H1 (cell line): ENCODE measurements around the gene SYK. TPM values are rescaled to one million over a fixed set of nuclear protein-coding genes. Genes with fewer than 3 reads are reported as not detected.
A peak's percentile ranks its signal among the peaks of the same experiment; 100 is the strongest.

Experiments
- CTCF ChIA-PET: fragments of 300-600 bp; sonication (Branson Sonifier 250); formaldehyde crosslinking; loops from one replicate; lab custom pipeline; 2021; ENCODE audit not compliant: partially characterized antibody; lab: Charles Lee
- POLR2A ChIA-PET: fragments of 300-600 bp; sonication (Branson Sonifier 250); formaldehyde crosslinking; loops from one replicate; lab custom pipeline; 2021; ENCODE audit warnings: inconsistent platforms; ENCODE audit not compliant: partially characterized antibody; lab: Charles Lee
- DNase-seq, 2 experiments: peaks; one replicate each; pipeline versions ENCODE4 v3.0.0 to v3.0.0-alpha.2; 2010 to 2022; ENCODE audit warnings: low spot score in 2 of 2, low read depth in 1 of 2, mixed read lengths in 1 of 2
- FAIRE-seq: peaks from 2 replicates; lab custom pipeline; 2011; peaks lifted over from hg19 to GRCh38; lab: Jason Lieb, UNC
- H2AFZ ChIP-seq: 2 replicates; pipeline ENCODE4 v1.8.1; 2012; ENCODE audit warnings: low read length, inconsistent platforms
- H2AK5ac ChIP-seq: 2 replicates; pipeline ENCODE4 v1.6.1; 2013; ENCODE audit warnings: low read depth, low read length
- H2BK120ac ChIP-seq: replicated peaks from 2 replicates; pipeline ENCODE3; 2013; ENCODE audit warnings: low read depth, low read length, inconsistent platforms
- H2BK12ac ChIP-seq: 2 replicates; pipeline ENCODE4 v1.6.1; 2013; ENCODE audit warnings: low read depth, low read length
- H2BK15ac ChIP-seq: 2 replicates; pipeline ENCODE4 v1.6.1; 2013; ENCODE audit warnings: low read length
- H2BK20ac ChIP-seq: 2 replicates; pipeline ENCODE4 v1.6.1; 2013; ENCODE audit warnings: low read length
- H2BK5ac ChIP-seq: 2 replicates; pipeline ENCODE4 v1.6.1; 2013; ENCODE audit warnings: low read depth, low read length
- H3K14ac ChIP-seq: 2 replicates; pipeline ENCODE4 v1.6.1; 2013; ENCODE audit warnings: inconsistent platforms; ENCODE audit not compliant: insufficient read length
- H3K18ac ChIP-seq: 2 replicates; pipeline ENCODE4 v1.6.1; 2013; ENCODE audit warnings: low read length; ENCODE audit errors: extremely low read depth
- H3K23ac ChIP-seq: 2 replicates; pipeline ENCODE4 v1.6.1; 2013; ENCODE audit warnings: inconsistent platforms; ENCODE audit not compliant: insufficient read length
- H3K23me2 ChIP-seq: 2 replicates; pipeline ENCODE4 v1.6.1; 2013; ENCODE audit warnings: low read depth, low read length
- H3K27ac ChIP-seq: 2 replicates; pipeline ENCODE4 v1.6.1; 2011; ENCODE audit warnings: low read depth, low read length, inconsistent platforms
- H3K27me3 ChIP-seq, 4 experiments: replicated peaks in 1 of 4; 1 replicate in 1 of 4; 2 replicates in 3 of 4; pipeline versions ENCODE4 v1.6.1 to v1.8.1; 2011 to 2013; ENCODE audit warnings: low read length in 3 of 4, mild to moderate bottlenecking in 3 of 4, inconsistent platforms in 2 of 4, mixed read lengths in 2 of 4, moderate library complexity in 1 of 4; ENCODE audit not compliant: control insufficient read depth in 3 of 4, insufficient read depth in 3 of 4; ENCODE audit errors: extremely low read depth in 1 of 4
- H3K36me3 ChIP-seq, 4 experiments: 2 replicates each; pipeline versions ENCODE4 v1.6.1 to v1.8.1; 2011 to 2013; ENCODE audit warnings: mild to moderate bottlenecking in 4 of 4, low read length in 3 of 4, moderate library complexity in 2 of 4, control low read depth in 1 of 4, inconsistent platforms in 1 of 4; ENCODE audit not compliant: insufficient read depth in 4 of 4, control insufficient read depth in 2 of 4
- H3K4ac ChIP-seq: replicated peaks from 2 replicates; pipeline ENCODE3; 2013; ENCODE audit warnings: low read length, low read depth, mixed read lengths, inconsistent platforms; ENCODE audit not compliant: insufficient read length
- H3K4me1 ChIP-seq, 4 experiments: replicated peaks in 1 of 4; 1 replicate in 1 of 4; 2 replicates in 3 of 4; pipeline versions ENCODE4 v1.6.1 to v1.8.1; 2011 to 2013; ENCODE audit warnings: low read length in 3 of 4, inconsistent platforms in 2 of 4, mixed read lengths in 1 of 4; ENCODE audit not compliant: insufficient read depth in 4 of 4, control insufficient read depth in 3 of 4
- H3K4me2 ChIP-seq, 2 experiments: 2 replicates each; pipeline versions ENCODE4 v1.6.1 to v1.8.1; 2011 to 2013; ENCODE audit warnings: low read depth in 2 of 2, low read length in 2 of 2, control low read depth in 1 of 2, inconsistent platforms in 1 of 2, mild to moderate bottlenecking in 1 of 2; ENCODE audit not compliant: insufficient read depth in 1 of 2
- H3K4me3 ChIP-seq, 4 experiments: fragments of 200-600, 300-600 bp in 1 of 4; sonication (generic), shearing (Covaris generic), sonication (Bioruptor Twin) in 1 of 4; 2 replicates each; pipeline versions ENCODE4 v1.5.1 to v1.8.1; 2011 to 2016; ENCODE audit warnings: low read length in 4 of 4, low read depth in 3 of 4, control low read depth in 2 of 4, inconsistent platforms in 2 of 4, mild to moderate bottlenecking in 2 of 4, mixed read lengths in 1 of 4, moderate library complexity in 1 of 4; ENCODE audit not compliant: insufficient read depth in 2 of 4; ENCODE audit errors: extremely low read depth in 1 of 4
- H3K56ac ChIP-seq: replicated peaks from 2 replicates; pipeline ENCODE3; 2013; ENCODE audit warnings: low read depth, mild to moderate bottlenecking, mixed read lengths, low read length, inconsistent platforms; ENCODE audit not compliant: insufficient read length
- H3K79me1 ChIP-seq: 2 replicates; pipeline ENCODE4 v1.6.1; 2013; ENCODE audit warnings: low read depth, low read length, control low read depth
- H3K79me2 ChIP-seq, 2 experiments: 2 replicates each; pipeline versions ENCODE4 v1.6.1 to v1.8.1; 2012 to 2013; ENCODE audit warnings: low read length in 2 of 2, mild to moderate bottlenecking in 2 of 2, inconsistent platforms in 1 of 2; ENCODE audit not compliant: insufficient read depth in 2 of 2, control insufficient read depth in 1 of 2
- H3K9ac ChIP-seq, 4 experiments: replicated peaks in 1 of 4; 1 replicate in 1 of 4; 2 replicates in 3 of 4; pipeline versions ENCODE4 v1.6.1 to v1.8.1; 2011 to 2013; ENCODE audit warnings: low read depth in 3 of 4, low read length in 3 of 4, control low read depth in 2 of 4, mild to moderate bottlenecking in 2 of 4, moderate library complexity in 2 of 4, inconsistent platforms in 1 of 4; ENCODE audit errors: extremely low read depth in 1 of 4
- H3K9me3 ChIP-seq, 2 experiments: 2 replicates each; pipeline versions ENCODE4 v1.6.1 to v1.8.1; 2012 to 2013; ENCODE audit warnings: mild to moderate bottlenecking in 2 of 2, moderate library complexity in 2 of 2, control low read depth in 1 of 2, inconsistent platforms in 1 of 2, low read depth in 1 of 2, low read length in 1 of 2, mixed read lengths in 1 of 2; ENCODE audit not compliant: insufficient read depth in 2 of 2
- H4K20me1 ChIP-seq, 2 experiments: replicated peaks in 1 of 2; 2 replicates each; pipeline versions ENCODE3 to v1.8.1; 2011 to 2013; ENCODE audit warnings: inconsistent platforms in 2 of 2, low read length in 2 of 2, mild to moderate bottlenecking in 1 of 2; ENCODE audit not compliant: insufficient read depth in 2 of 2, control insufficient read depth in 1 of 2
- H4K5ac ChIP-seq: 2 replicates; pipeline ENCODE4 v1.6.1; 2013; ENCODE audit warnings: low read length, low read depth, mixed read lengths, inconsistent platforms; ENCODE audit not compliant: insufficient read length
- H4K8ac ChIP-seq: 2 replicates; pipeline ENCODE4 v1.8.0; 2013; ENCODE audit warnings: mild to moderate bottlenecking, moderate library complexity, low read length, inconsistent platforms; ENCODE audit not compliant: insufficient read depth; ENCODE audit errors: extremely low read depth
- H4K91ac ChIP-seq: replicated peaks from 2 replicates; pipeline ENCODE3; 2013; ENCODE audit warnings: low read length, mixed read lengths, inconsistent platforms; ENCODE audit not compliant: insufficient read length
- KDM4A ChIP-seq: IDR thresholded peaks from one replicate; pipeline ENCODE4 v1.7.1; 2012; ENCODE audit warnings: low read depth, mild to moderate bottlenecking, moderate library complexity, low read length, inconsistent platforms; ENCODE audit not compliant: severe bottlenecking
- USF2 ChIP-seq: IDR thresholded peaks from 2 replicates; pipeline ENCODE4 v1.6.1; 2011; ENCODE audit warnings: low read length, improper control_type of control experiment
- WGBS, 2 experiments: shearing (Covaris generic) in 1 of 2; methylation state at CpG; one replicate each; pipeline versions ENCODE4 v1.1.6 to v1.1.7; 2013 to 2015; ENCODE audit warnings: low lambda C conversion rate in 2 of 2, mixed read lengths in 2 of 2, inconsistent platforms in 1 of 2, low coverage in 1 of 2, missing lambda C conversion rate in 1 of 2; ENCODE audit not compliant: insufficient replicate concordance in 2 of 2, insufficient coverage in 1 of 2, insufficient read length in 1 of 2; ENCODE audit errors: extremely low coverage in 1 of 2, missing lambda C conversion rate in 1 of 2; 5-methylcytosine and 5-hydroxymethylcytosine counted together
- polyA plus RNA-seq, 7 experiments: library from polyadenylated mRNA; depleted of rRNA in 3 of 7; stranded (reverse) in 5 of 7; unstranded in 2 of 7; fragments of >200 nt in 5 of 7; fragments of 200-250 nt in 2 of 7; gene quantifications; 1 replicate in 5 of 7; 2 replicates in 1 of 7; 4 replicates in 1 of 7; pipeline versions ENCODE4 v1.2.1 to v1.2.3, GENCODE V29; 2011 to 2013; ENCODE audit warnings: missing spikeins in 2 of 7, mixed read lengths in 2 of 7
- total RNA-seq: library from RNA; stranded (reverse); fragmentation: NEBNext Ultra II Directional; extraction: Animal tissue kit (Norgen Biotek cat#: 25700); gene quantifications from 2 replicates; pipeline ENCODE4 v1.2.1, GENCODE V29; 2021

Gene SYK
- total and polyA plus RNA-seq, 2 of the 8 experiments (the other 6 are each of a cell fraction or from before 2014, with no cell fraction given), result 1.5 to 4.4 TPM

- Histone ChIP-seq H3K36me3 (peaks cover 0 to 6% (median 0%) of the 10 kb centered on the region in 4 experiments; a peak in 1 of 8 replicates), H4K5ac (no peak overlapping the region), H3K14ac (no peak overlapping the region), H2BK15ac (peak overlapping the region; percentile 33; the same call in 1 of the 2 replicates), H2BK5ac (0 out of 2 replicates have a peak overlapping the region, but pooled peaks have one; percentile 28), H3K27me3 (no peaks in the 10 kb centered on the region; a peak in 1 of 7 replicates), H3K4ac (peak overlapping the region; percentile 69), H3K18ac (no peak overlapping the region), H3K79me1 (peaks cover 9% of the 10 kb centered on the region; the same call in 1 of the 2 replicates), H3K23me2 (peaks cover 18% of the 10 kb centered on the region; the same call in 1 of the 2 replicates), H3K56ac (peak overlapping the region; percentile 50), H3K4me3 (no peak overlapping the region), H3K4me1 (no peaks in the 10 kb centered on the region; a peak in 1 of 7 replicates), H4K20me1 (peaks cover 0 to 17% of the 10 kb centered on the region in 2 experiments), H2AK5ac (peak overlapping the region; percentile 79; the same call in 1 of the 2 replicates), H3K27ac (no peak overlapping the region), H3K23ac (no peak overlapping the region), H3K9ac (peak overlapping the region in 1 of 4 experiments; percentile 32; a peak in 1 of 7 replicates), H4K91ac (peak overlapping the region; percentile 25), H2AFZ (no peak overlapping the region), H3K79me2 (peaks cover 0 to 9% of the 10 kb centered on the region in 2 experiments; a peak in 1 of 4 replicates), H2BK120ac (peak overlapping the region; percentile 21), H3K4me2 (no peak overlapping the region), H3K9me3 (peaks cover 3 to 15% of the 10 kb centered on the region in 2 experiments; a peak in 3 of 4 replicates), H4K8ac (no peak overlapping the region), H2BK12ac (peak overlapping the region; percentile 20; the same call in 1 of the 2 replicates), H2BK20ac (no peak overlapping the region)
- CTCF ChIA-PET, result no interaction called here
- DNase-seq (no peak), FAIRE-seq (peak; percentile 68)
- POLR2A ChIA-PET, result no interaction called here
- TF ChIP-seq USF2, result no peak
- no peak for TF ChIP-seq KDM4A
- 91 to 100% methylated on average over 3 to 7 of the region's 7 CpGs for WGBS, 2 experiments
Observed at GRCh38 chr9:90842176-90842777, 40.7 kb downstream of the SYK start.
